NOMO-1 treated with dmso at 0.1 percent for 144 hours (cell line): ENCODE results near the gene HACD3.

ENCODE experiments used
- DNase-seq: peaks from one replicate; lab custom pipeline; 2025; ENCODE audit not compliant: unreplicated experiment; lab: John Stamatoyannopoulos, UW

HACD3 gene, protein sequence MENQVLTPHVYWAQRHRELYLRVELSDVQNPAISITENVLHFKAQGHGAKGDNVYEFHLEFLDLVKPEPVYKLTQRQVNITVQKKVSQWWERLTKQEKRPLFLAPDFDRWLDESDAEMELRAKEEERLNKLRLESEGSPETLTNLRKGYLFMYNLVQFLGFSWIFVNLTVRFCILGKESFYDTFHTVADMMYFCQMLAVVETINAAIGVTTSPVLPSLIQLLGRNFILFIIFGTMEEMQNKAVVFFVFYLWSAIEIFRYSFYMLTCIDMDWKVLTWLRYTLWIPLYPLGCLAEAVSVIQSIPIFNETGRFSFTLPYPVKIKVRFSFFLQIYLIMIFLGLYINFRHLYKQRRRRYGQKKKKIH

DNA sequence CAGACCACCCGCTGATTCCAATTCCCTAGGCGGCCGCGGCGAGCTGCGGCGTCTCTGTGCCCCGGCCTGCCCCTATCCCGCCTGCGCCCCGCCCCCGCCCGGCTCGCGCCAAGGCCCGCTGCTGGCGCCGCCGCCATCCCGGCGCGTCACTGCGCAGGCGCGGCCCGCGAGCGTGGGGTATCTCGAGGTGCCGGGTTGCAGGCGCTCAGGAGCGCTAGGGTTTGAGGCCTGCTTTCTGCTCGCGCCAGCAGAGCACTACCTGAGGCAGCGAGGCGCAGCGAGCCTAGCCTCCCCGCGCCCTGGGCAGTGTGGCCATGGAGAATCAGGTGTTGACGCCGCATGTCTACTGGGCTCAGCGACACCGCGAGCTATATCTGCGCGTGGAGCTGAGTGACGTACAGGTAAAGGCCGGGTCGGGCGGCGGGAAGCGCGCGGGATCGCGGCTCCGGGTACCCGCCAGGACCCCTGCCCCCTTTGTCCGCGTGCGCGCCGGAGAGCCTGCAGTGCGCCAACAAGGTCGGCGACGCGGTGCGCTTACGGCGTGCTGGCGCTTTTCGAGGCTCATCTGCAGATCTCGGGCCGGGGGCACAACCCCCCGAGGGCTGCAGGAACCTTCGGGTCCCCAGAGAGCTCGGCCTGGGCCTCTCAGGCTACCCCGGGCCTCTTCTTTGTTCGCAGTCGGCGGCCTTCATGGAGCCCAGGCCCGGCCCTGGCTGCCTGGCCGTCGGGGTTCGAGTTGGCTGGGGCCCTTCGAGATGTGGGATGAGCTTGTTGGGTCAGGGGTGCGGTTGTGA is at the start of gene HACD3:
HACD3 (plus strand) TSS at position 146 of the 794 bp plus-strand sequence; CDS start at position 315, 169 bp downstream.
- peak; percentile 75 for DNase-seq

DNA sequence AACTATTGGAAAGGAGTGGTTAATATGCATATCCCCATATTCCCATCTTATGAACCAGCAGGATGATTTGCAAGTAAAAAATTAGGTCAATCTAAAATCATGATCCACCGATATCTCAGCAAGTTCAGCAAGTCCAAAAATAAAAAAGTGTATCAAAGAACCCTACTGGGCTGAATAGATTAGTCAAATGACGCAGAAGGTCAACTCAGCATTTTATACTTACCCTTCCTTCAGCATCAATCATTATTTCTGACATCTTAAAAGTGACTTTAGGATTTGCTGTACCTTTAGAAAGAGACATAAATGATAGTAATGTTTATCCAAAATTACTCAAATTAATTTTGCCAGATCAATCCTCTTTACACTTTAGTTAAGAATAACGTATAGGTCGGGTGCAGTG is 45.4 kb upstream of the HACD3 start:
- DNase-seq, result no peak

DNA sequence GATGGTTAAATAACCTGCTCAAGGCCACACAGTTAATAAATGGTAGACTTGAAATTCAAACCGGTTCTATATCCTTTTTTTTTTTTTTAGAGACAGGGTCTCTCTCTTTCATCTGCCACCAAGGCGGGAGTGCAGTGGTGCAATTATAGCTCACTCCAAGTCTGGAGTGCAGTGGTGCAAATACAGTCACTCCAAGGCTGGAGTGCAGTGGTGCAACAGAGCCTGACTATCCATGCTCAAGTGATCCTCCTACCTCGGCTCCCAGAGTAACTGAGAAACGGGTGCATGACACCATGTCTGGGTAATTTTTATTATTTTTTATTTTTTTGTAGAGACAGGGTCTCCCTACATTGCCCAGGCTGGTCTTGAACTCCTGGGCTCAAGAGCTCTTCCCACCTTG is 36.2 kb upstream of the HACD3 start:
- no peak for DNase-seq

DNA sequence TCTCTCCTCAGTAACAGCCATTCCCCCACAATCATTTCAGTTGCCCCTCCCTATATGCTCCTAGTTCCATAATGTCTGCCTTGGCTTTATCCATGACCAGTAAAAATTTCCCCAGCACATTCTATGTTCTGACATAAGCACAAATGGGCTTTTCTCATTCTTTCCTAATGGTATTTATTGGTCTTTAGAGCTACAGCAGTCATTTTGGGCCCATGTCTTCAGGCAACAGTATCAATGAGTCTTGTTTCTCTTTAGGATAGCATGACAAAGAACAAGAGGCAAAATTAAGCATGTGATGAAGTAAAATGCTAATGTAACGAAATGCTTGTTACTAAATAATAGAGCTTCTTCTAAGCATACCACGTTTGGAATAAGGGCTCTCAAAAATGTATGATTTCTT is 20.9 kb upstream of the HACD3 start:
- no peak for DNase-seq

DNA sequence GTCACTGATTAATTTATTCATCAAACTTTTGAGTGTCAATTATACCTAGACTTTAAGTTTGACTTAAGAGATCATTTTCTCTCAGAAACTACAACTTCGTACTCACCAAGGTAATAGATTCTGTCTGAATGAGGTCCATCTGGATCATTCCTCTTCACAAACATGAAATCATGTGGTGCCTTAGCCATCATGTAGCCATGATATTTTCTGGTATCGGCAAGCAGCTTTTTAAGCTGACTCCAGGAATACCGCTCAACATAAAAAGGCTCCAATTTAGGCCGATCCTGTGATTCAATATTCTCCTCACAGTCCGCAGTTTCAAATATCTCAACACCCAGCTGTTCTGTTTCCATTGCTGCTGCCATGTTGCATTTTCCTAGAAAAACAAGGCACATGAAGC is 18.1 kb upstream of the HACD3 start:
- DNase-seq, result no peak

DNA sequence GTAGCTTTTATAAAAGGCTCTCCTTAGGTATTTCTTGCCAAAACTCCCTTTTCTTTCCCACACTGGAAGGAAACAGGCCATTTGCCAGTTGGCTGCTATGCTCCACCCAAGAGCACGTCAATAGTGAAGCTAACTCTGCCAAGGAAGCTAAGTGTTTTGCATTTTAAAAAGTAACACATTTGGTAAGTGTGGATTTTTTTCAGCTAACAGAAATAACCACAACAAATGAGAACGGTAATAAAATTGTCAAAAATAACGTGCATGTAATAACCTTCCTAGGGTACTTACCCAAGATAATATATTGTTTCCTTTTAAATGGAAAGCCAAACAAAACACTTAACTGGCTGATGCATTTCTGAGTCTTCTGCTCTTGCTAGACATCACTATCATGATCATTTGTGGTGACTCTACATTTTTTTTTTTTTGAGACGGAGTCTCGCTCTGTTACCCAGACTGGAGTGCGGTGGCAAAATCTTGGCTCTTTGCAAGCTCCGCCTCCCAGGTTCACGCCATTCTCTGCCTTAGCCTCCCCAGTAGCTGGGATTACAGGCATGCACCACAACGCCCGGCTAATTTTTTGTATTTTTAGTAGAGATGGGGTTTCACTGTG is 17.4 kb upstream of the HACD3 start:
- DNase-seq, result no peak

DNA sequence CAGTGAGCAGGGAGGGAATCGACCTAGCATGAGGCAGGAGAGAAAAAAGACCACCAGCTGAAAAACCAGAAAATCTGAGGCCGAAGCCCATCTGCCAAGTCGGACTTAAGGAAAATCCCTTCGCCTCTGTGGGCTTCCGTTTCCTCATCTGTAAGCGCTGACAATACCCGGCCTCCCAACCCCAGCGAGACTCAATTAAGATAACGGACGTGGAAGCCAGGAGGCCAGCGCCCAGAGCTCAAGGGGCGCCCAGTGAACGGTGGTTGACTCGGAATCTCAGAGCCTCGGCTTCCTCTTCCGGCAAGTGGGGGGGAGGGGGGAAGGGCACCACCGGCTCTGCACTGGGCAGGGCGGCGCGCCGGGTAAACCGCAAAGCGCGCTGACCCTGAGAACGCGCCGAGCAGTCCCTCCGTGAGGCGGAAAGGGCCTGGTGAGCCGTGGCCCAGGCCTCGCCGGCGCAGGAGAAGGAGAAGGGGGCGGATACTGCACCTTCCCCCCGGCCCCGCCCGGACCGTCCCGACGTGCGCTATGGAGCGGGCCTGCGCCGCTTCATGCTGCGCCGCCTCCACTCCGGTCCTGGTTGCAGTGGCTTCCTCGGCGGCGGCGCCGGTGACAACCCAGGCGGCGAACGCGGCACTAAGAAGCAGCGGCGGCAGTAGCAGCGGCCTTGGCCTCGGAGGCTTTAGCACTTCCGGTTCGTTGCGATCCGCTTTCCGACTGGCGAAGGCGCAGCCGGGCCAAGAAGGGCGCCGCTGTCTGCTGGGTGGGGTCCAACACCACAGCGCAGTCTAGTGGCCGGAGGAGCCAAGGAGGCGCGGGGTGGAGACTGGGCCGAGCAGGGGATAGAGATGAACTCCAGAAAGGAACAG is 13.0 kb upstream of the HACD3 start, which contains the start of gene DPP8:
DPP8 (minus strand) TSS at position 693 of the 869 bp plus-strand sequence. CDS start 5,136 bp downstream, outside the sequence.
- peak; percentile 92 for DNase-seq

DNA sequence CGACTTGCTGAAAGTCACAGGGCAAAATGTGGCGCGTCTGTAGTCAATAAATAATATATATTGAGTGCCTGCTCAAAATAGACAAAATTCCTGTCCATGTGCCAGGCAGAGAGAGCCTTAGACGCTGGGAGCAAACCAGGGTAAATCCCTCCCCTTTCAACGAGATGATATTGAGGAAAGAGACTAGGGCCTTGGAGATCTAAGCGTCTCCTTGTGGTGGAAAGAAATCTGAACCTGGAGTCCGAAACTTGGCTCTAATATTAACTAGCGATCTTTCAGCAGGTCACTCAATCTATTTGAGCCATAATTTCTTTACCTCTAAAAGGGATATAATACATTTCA is 12.4 kb upstream of the HACD3 start:
- DNase-seq, result no peak

DNA sequence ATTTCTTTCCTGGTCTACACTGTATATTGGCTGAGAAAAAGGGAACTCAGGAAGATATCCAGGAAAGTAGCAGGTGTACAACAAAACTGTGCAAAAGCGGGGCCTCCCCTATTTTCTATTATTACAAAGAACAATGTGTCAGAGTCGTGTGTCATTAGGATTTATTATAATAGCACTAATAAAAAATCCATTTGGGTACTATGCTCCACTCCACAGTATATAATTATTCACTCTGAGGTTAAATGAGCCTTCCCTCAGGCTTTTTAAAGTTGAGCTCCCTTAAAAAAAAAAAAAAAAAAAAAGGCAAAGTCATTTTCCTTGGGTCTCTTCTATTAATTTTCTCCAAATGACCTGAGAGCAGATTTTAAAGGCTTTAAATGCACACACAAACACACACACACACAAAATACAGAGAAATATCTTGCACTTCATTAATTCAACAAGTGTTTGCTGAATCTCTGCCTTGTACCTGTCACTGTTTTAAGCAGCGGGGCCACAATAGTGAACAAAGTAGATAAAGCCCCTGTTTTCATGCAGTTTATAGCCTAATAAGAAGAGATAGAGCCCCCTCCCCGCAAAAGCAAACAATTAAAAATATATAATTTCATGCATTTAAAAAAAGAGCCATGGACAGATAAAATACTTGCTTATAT is 11.5 kb upstream of the HACD3 start:
- no peak for DNase-seq

DNA sequence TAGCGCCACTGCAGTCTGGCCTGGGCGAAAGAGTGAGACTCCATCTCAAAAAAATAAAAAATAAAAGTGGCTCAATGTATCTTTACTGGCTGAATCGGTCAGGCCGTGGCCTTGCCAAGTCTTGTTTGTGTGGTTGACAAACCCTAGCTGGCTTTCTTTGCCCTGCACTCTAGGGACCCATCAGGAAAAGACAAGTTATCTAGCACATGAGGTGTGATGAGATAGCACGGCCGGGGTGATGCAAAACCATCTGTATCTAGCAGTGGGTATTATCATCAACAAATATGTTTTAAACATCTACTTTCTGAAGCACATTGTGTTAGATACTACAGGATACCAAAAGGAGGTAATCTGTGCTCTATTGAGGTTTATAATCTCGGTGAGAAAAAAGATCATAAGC is 8.9 kb upstream of the HACD3 start:
- no peak for DNase-seq

DNA sequence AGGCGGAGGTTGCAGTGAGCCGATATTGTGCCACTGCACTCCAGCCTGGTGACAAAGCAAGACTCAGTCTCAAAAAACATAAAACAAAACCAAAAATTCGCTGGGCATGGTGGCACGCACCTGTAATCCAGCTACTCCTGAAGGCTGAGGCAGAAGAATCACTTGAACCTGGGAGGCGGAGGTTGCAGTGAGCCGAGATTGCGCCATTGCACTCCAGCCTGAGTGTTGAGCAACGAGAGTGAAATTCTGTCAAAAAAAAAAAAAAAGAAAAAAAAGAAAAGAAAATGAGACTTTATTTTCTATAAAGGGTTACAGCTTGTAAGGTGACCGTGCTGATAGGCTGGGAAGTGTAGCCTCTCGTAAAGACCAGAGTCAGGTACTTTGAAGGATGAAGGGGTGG is 6.0 kb upstream of the HACD3 start:
- no peak for DNase-seq

DNA sequence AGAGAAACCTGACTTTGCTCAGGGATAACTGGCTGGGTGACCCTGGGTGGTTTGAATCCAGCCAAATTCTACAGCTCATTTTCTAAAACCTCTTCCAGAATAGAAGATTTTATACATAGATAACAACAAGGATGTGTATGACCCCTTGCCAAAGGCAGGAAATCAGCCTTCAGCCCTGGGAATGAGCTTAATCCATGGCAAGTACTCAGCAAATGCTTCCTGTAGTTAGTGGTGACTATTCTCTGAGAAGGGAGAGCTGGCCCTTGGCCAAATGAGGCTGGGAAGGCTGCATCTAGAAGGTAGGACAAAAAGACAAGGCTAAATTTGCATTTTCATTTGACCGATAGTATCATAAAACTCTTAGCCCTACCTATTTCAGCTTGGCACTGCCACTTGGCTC is 4.6 kb upstream of the HACD3 start:
- no peak for DNase-seq

DNA sequence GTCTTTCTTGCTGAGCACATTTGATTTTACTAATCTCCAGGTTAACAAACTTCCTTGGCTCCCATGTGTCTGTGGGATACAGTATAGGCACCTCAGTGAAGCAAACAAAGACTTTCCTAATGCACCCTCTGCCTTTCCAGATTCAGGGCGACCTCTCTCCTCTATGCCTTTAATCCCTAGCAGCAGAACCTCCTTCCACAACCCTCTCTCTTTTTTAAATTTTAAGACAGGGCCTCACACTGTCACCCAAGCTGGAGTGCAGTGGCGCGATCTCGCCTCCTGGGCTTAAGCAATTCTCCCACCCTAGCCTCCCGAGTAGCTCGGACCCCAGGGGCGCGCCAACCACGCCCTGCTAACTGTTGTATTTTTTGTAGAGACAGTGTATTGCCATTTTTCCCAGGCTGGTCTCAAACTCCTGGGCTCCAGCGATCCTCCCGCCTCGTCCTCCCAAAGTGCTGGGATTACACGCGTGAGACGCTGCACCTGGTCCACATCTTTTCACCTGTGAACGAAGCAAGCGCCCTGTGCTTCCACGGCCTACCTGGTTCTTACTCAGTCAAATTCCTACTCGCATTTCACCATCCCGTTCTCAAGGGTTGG is 1.7 kb upstream of the HACD3 start:
- DNase-seq, result no peak

DNA sequence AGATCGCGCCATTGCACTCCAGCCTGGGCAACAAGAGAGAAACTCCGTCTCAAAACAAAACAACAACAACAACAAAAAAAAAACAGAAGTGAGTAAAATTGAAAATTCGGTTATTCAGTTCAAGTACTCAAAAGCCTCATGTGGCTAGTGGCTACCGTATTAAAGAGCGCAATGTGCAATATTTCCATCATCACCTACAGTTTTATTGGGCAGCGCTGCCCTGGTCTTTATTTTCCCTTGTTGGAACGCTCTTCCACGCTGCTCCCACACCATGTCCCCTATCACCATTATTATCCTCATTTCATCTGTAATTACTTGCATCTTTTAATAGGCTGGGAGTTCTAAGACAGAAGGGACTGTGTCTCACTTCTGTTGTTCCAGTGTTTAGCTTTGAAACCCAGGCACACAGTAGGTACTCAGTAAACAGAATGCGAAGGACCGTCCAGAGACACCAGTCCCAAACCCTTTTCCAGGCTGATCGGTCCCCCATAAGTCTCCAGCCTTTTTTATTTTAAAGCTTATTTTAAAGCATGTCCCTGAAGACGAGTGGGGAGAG is 423 bp upstream of the HACD3 start:
- DNase-seq, result no peak

DNA sequence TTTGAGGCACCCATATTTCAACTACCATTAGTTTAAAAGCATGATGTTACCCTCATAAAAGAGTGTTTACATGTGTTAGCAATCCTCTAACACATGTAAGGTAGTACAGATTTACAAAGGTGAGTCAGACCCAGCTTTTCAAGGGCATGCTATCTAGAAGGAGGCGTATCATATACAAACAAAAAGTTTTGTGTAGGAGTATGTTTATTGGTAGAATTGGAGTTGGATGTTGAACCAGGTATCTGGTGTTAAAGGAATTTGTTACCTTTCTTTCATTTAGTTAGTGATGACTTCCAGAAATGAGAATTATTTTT is 2.4 kb downstream of the HACD3 start:
- no peak for DNase-seq

DNA sequence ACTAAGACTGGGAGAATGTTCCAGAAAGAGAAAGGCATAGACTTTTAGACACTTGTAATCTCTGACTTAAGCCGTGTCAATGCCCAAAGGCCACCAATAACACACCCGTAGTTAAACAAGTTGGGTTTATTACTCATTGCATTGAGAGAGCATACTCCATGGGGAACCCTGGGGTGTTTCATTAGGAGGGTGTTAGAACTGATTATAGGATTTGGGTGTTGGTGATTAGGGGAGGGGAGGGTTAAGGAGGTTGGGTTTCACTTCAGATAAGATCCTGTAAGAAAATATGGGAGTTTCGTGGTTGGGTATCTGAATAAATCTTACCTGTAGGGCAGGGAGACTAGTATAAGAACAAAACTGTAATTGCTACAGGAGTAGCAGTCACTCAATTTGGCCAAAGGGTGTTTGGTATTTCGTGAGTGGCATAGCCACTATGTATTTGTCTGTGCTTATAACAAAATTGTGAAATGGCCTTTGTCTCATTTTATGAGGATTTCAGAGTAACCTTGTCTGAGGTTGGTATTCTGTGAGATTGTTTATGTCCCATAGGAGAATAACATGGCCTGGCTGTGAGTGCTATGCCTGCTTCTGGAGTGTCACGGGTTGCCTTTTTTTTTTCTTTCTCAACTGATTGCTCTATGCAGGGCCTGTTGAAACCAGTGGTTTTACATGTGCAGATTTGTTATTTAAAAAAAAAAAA is 2.9 kb downstream of the HACD3 start:
- DNase-seq, result no peak

DNA sequence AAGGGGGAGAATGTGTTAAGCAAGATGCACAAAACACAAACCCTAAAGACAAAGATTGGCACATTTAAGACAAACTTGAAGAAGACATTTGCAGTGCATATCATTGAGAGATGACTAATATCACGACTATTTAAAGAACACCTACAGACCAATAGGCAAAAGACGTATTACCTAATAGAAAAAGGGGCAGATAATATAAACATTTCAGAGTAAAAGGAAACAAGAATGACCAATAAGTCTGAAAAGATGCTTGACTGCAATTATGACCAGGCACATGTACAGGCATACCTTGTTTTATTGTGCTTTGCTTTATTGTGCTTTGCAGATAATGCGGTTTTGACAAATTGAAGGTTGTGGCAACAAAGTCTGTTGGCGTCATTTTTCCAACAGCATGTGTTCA is 4.9 kb downstream of the HACD3 start:
- no peak for DNase-seq

DNA sequence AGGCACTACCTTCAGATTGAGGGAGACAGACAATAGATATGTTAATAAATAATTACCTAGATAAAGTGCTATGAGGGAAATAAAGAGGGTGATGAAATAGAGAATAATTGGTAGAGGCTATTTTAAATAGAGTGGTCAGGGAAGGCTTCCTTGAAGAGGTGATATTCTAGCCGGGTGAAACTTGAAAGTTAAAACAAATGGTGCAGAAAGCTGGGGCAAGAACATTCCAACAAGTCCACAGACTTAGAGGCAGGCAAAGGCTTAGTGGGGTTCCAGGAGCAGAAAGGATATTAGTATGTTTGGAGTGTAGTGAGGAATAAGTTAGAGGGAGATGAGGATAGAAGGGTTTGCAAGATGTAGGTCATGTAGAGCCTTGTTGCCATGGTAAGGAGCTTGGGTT is 10.1 kb downstream of the HACD3 start:
- no peak for DNase-seq

DNA sequence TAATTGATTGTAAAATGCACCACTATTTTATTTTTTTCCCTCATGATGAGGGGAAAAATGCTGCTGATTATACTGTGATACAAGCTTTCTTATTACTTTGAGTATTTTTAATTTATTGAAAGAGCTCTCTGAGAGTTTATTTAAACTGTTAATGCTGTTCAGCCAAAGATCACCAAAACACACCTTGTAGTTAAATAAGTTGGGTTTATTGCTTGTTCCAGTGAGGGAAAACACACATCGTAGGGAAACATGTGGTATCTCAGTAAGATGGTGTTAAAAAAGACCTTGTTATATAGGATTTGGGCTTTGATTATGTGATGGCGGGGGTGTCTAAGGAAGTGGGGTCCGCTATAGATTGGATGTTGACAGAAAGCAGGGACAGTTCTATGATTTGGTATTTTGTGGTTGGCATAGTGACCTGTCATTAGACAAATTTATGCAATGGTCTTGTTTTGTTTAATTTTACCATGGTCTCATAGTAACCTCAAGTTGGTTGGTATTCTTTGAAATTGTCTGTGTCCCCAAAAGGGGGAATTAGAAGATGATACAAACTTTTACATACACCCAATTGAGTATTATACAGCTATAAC is 11.1 kb downstream of the HACD3 start:
- DNase-seq, result no peak
